Amniotic stem cell (primary cell): ENCODE results near the gene SIPA1L3.
"Not testable (repeated sequence)": the region's sequence is repeated elsewhere in the genome, so short reads cannot be mapped to it uniquely, and the experiment has no call there.

ENCODE experiments used
- DNase-seq: peaks from one replicate; lab custom pipeline; 2025; lab: John Stamatoyannopoulos, UW

The SIPA1L3 gene

GRCh38 chr19:38044267-38045111 is 137.5 kb downstream of the SIPA1L3 start:
- no peak for DNase-seq

- DNase-seq, result no peak
Measured at GRCh38 chr19:38045554-38046253, 138.7 kb downstream of the SIPA1L3 start.

GRCh38 chr19:38046254-38047048 is 139.4 kb downstream of the SIPA1L3 start:
- no peak for DNase-seq

GRCh38 chr19:38047049-38047438 is 140.0 kb downstream of the SIPA1L3 start:
- DNase-seq, result no peak

- no peak for DNase-seq
Measured at GRCh38 chr19:38047641-38048040, 140.6 kb downstream of the SIPA1L3 start.

GRCh38 chr19:38049105-38049649 is 142.2 kb downstream of the SIPA1L3 start:
- DNase-seq, result no peak

GRCh38 chr19:38055010-38055409 is 148.0 kb downstream of the SIPA1L3 start:
- no peak for DNase-seq

GRCh38 chr19:38055655-38056521 is 148.9 kb downstream of the SIPA1L3 start:
- no peak for DNase-seq

GRCh38 chr19:38056646-38057045 is 149.6 kb downstream of the SIPA1L3 start:
- no peak for DNase-seq

GRCh38 chr19:38057959-38058690 is 151.1 kb downstream of the SIPA1L3 start:
- no peak for DNase-seq

- DNase-seq, result no peak
Measured at GRCh38 chr19:38059897-38060296, 152.9 kb downstream of the SIPA1L3 start.

- no peak for DNase-seq
Measured at GRCh38 chr19:38060331-38060730, 153.3 kb downstream of the SIPA1L3 start.

GRCh38 chr19:38061294-38061693 is 154.3 kb downstream of the SIPA1L3 start:
- peak; percentile 4 for DNase-seq

- DNase-seq, result no peak
Measured at GRCh38 chr19:38062959-38063761, 156.2 kb downstream of the SIPA1L3 start.

- no peak for DNase-seq
Measured at GRCh38 chr19:38063928-38064327, 156.9 kb downstream of the SIPA1L3 start.

GRCh38 chr19:38064661-38065425 is 157.8 kb downstream of the SIPA1L3 start:
- no peak for DNase-seq

GRCh38 chr19:38065775-38066174 is 158.8 kb downstream of the SIPA1L3 start:
- DNase-seq, result not testable (repeated sequence)

GRCh38 chr19:38068826-38069225 is 161.8 kb downstream of the SIPA1L3 start:
- no peak for DNase-seq

GRCh38 chr19:38070573-38070972 is 163.6 kb downstream of the SIPA1L3 start:
- DNase-seq, result no peak
